Measurements from ENCODE around the gene EPB42. TPM values are rescaled to one million over a fixed set of nuclear protein-coding genes. Genes with fewer than 3 reads are reported as not detected.

The EPB42 gene
- total and polyA plus RNA-seq, 2 of the 4 experiments (the other 2 are of a cell fraction): not detected

DNA sequence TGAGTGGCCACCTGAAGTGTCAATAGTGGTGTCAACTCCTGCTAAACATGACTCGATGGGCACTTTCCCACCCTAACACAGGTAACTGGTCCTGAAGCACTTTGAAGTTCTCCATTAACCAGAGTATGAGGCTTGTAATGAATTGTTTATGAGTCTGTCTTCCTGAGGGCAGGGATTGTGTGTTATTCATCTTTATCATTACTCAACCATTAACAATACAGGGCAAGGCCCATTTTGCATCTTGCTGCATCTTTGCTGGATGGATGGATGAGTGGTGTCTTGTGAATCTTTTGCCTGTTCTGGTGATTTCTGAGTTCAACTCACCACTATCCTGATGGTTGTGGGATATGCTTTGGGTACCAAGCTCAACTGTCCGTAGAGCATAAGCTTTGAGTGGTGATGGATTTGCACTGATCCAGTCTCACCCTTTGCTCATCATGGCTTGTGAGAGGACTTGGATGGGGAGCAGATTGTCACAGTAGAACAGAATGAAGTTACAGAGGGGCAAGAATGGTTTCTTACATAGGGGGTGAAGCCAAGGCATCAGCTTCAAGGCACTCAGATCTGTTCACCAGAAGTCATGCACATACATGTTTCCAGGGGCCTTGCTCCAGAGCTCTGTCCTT lies 22.3 kb upstream of the EPB42 start:
- H3K18ac ChIP-seq (ENCODE audit: low read depth, low read length): no peak overlapping the region
- no peak overlapping the region for H2AK5ac ChIP-seq (ENCODE audit: low read depth, low read length)
- no peaks in the 10 kb centered on the region for H3K4me1 ChIP-seq (ENCODE audit: control insufficient read depth, insufficient read depth, low read length)
- H4K91ac ChIP-seq (ENCODE audit: insufficient read depth, low read depth, low read length): no peak overlapping the region
- no peak overlapping the region for H4K8ac ChIP-seq (ENCODE audit: low read depth in 2 of 2, low read length in 2 of 2)
- BruUV-seq (replicated peaks): no TSS peak
- H4K20me1 ChIP-seq (ENCODE audit: insufficient read depth, low read length): no peaks in the 10 kb centered on the region
- no peak overlapping the region for H2BK120ac ChIP-seq (ENCODE audit: low read depth, low read length)
- no peak overlapping the region for H2BK5ac ChIP-seq (ENCODE audit: low read depth, low read length, poor library complexity, severe bottlenecking)
- H3K9me1 ChIP-seq (ENCODE audit: insufficient read depth, low read length): no peaks in the 10 kb centered on the region; the same call in 1 of the 2 replicates
- in situ Hi-C loops (cut with MboI; ENCODE audit: low sequenced_read_pairs): no loop called here
- DNase-seq: no peak
- no peak overlapping the region for H2BK20ac ChIP-seq (ENCODE audit: low read depth, low read length)
- no peaks in the 10 kb centered on the region for H3K36me3 ChIP-seq (ENCODE audit: control insufficient read depth, insufficient read depth, low read length)
- H3K56ac ChIP-seq (ENCODE audit: extremely low read depth, insufficient read depth, low read length): no peak overlapping the region
- no CpG with 5 or more reads among the region's 2 CpGs for WGBS, 2 experiments (ENCODE audit: extremely low coverage in 2 of 2, insufficient read length in 1 of 2)
- CTCF ChIA-PET: no interaction called here
- no peak for TF ChIP-seq POLR2A (IDR thresholded peaks at IDR 0.05; ENCODE audit: low read depth, low read length)
- no peak for TF ChIP-seq MAFK (IDR thresholded peaks at IDR 0.05; ENCODE audit: low read depth, low read length)
- TF ChIP-seq, protein P1, sequence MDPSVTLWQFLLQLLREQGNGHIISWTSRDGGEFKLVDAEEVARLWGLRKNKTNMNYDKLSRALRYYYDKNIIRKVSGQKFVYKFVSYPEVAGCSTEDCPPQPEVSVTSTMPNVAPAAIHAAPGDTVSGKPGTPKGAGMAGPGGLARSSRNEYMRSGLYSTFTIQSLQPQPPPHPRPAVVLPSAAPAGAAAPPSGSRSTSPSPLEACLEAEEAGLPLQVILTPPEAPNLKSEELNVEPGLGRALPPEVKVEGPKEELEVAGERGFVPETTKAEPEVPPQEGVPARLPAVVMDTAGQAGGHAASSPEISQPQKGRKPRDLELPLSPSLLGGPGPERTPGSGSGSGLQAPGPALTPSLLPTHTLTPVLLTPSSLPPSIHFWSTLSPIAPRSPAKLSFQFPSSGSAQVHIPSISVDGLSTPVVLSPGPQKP (IDR thresholded peaks at IDR 0.05; ENCODE audit: borderline replicate concordance, low read depth, low read length): no peak
- TF ChIP-seq MAZ (IDR thresholded peaks at IDR 0.05; ENCODE audit: borderline replicate concordance, low read depth, low read length): no peak
- TF ChIP-seq, protein P2, sequence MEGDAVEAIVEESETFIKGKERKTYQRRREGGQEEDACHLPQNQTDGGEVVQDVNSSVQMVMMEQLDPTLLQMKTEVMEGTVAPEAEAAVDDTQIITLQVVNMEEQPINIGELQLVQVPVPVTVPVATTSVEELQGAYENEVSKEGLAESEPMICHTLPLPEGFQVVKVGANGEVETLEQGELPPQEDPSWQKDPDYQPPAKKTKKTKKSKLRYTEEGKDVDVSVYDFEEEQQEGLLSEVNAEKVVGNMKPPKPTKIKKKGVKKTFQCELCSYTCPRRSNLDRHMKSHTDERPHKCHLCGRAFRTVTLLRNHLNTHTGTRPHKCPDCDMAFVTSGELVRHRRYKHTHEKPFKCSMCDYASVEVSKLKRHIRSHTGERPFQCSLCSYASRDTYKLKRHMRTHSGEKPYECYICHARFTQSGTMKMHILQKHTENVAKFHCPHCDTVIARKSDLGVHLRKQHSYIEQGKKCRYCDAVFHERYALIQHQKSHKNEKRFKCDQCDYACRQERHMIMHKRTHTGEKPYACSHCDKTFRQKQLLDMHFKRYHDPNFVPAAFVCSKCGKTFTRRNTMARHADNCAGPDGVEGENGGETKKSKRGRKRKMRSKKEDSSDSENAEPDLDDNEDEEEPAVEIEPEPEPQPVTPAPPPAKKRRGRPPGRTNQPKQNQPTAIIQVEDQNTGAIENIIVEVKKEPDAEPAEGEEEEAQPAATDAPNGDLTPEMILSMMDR (conservative IDR thresholded peaks at IDR 0.05; ENCODE audit: low read depth, low read length): no peak
- TF ChIP-seq BHLHE40 (IDR thresholded peaks at IDR 0.05; ENCODE audit: low read depth, low read length): no peak
- no peak overlapping the region for H3K4me2 ChIP-seq (ENCODE audit: low read depth, low read length)
- no peak overlapping the region for H2AFZ ChIP-seq (replicated peaks; ENCODE audit: low read length, poor library complexity)
- no peak overlapping the region for H4K5ac ChIP-seq (ENCODE audit: low read depth, low read length)
- dilution Hi-C loops (cut with HindIII; ENCODE audit: low sequenced_read_pairs, unreplicated experiment): no loop called here
- no peak overlapping the region for H3K14ac ChIP-seq (replicated peaks; ENCODE audit: low read depth, low read length)
- ATAC-seq (ENCODE audit: low read depth): no peak
- H3K9ac ChIP-seq (ENCODE audit: low read depth, low read length): no peak overlapping the region
- H3K27me3 ChIP-seq (ENCODE audit: control insufficient read depth, insufficient read depth, low read length): peaks cover 48% of the 10 kb centered on the region
- no peak overlapping the region for H3K4ac ChIP-seq (ENCODE audit: low read depth, low read length)
- H3K9me3 ChIP-seq (ENCODE audit: control insufficient read depth, insufficient read depth, low read length): no peaks in the 10 kb centered on the region
- H3K79me1 ChIP-seq (ENCODE audit: low read depth in 1 of 2, low read length in 2 of 2): no peaks in the 10 kb centered on the region
- POLR2A ChIA-PET (ENCODE audit: unreplicated experiment): no interaction called here
- intact Hi-C loops (cut with micrococcal nuclease): no loop called here
- H3K4me3 ChIP-seq (ENCODE audit: insufficient read depth, low read depth, low read length): no peak overlapping the region
- no peak overlapping the region for H2AK9ac ChIP-seq (replicated peaks; ENCODE audit: low read depth, low read length, poor library complexity)
- no peak overlapping the region for H3K23ac ChIP-seq (ENCODE audit: low read depth, low read length)
- no peak overlapping the region for H2BK15ac ChIP-seq (ENCODE audit: low read depth, low read length)
- H3K27ac ChIP-seq (ENCODE audit: insufficient read depth, low read length): no peak overlapping the region

Measured in IMR-90 (cell line).